Esophagus squamous epithelium (tissue), 4 donors: ENCODE data around the gene SLC22A3.

ENCODE experiments used
- POLR2A ChIP-seq, 4 donors: fragments of 450-650 bp; IDR thresholded peaks; one replicate each; pipeline ENCODE4 v1.6.1; 2017; ENCODE audit warnings: antibody characterized with exemption in 4 of 4, mild to moderate bottlenecking in 4 of 4, moderate library complexity in 3 of 4
- TF ChIP-seq, protein P1 (sequence below), 6 experiments: fragments of 450-650 bp in 4 of 6; fragments of 200-600 bp in 2 of 6; sonication (generic) in 2 of 6; IDR thresholded peaks; one replicate each; pipeline ENCODE4 v1.5.1; 2016 to 2019; ENCODE audit warnings: antibody characterized with exemption in 6 of 6, mild to moderate bottlenecking in 4 of 6, moderate library complexity in 4 of 6

DNA sequence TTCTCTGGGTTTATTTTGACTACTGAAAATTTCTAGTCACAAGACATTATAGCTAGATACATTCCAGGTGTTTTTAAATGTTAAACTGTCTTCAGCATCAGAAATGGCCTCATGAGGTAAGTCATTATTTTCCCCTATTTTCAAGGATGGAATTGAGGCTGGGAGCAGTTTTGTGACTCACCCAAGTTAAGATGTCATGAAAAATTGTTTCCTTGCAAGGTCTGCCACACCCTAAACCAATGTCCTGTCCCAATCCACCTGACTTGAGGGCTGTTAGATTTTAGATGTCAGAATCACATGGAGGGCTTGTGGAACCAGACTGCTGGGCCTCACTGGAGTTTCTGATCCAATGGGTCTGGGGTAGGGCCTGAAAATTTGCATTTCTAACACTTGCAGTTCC is 16.9 kb downstream of the SLC22A3 start:
- TF ChIP-seq, protein P1, sequence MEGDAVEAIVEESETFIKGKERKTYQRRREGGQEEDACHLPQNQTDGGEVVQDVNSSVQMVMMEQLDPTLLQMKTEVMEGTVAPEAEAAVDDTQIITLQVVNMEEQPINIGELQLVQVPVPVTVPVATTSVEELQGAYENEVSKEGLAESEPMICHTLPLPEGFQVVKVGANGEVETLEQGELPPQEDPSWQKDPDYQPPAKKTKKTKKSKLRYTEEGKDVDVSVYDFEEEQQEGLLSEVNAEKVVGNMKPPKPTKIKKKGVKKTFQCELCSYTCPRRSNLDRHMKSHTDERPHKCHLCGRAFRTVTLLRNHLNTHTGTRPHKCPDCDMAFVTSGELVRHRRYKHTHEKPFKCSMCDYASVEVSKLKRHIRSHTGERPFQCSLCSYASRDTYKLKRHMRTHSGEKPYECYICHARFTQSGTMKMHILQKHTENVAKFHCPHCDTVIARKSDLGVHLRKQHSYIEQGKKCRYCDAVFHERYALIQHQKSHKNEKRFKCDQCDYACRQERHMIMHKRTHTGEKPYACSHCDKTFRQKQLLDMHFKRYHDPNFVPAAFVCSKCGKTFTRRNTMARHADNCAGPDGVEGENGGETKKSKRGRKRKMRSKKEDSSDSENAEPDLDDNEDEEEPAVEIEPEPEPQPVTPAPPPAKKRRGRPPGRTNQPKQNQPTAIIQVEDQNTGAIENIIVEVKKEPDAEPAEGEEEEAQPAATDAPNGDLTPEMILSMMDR (IDR thresholded peaks at IDR 0.05) = no peak
- TF ChIP-seq POLR2A (IDR thresholded peaks at IDR 0.05) = no peak
